Measurements from ENCODE around the gene SLC19A3.

GRCh38 chr2:227720680-227721079 lies 2.9 kb upstream of the SLC19A3 start:
- TF ChIP-seq POLR2A (IDR thresholded peaks at IDR 0.05): no peak
- no peak for TF ChIP-seq CTCF (IDR thresholded peaks at IDR 0.05)
- no peak for TF ChIP-seq POLR2AphosphoS5 (IDR thresholded peaks at IDR 0.05)

All from sigmoid colon (tissue), 4 donors.